Testis (tissue), 3 donors: ENCODE data around the gene CAMK2G. TPM values are rescaled to one million over a fixed set of nuclear protein-coding genes. Genes with fewer than 3 reads are reported as not detected.
A peak's percentile ranks its signal among the peaks of the same experiment; 100 is the strongest.

Experiments
- DNase-seq: peaks from one replicate; pipeline ENCODE4 v3.0.0-alpha.2; 2019
- H3K27ac ChIP-seq, 2 donors: fragments of 200-600 bp; sonication (generic); one replicate each; pipeline ENCODE4 v1.5.1; 2019
- H3K27me3 ChIP-seq: fragments of 200-600 bp; sonication (generic); one replicate; pipeline ENCODE4 v1.5.1; 2019
- H3K36me3 ChIP-seq: fragments of 200-600 bp; sonication (generic); one replicate; pipeline ENCODE4 v1.5.1; 2017; ENCODE audit warnings: low read depth; ENCODE audit errors: missing control alignments
- H3K4me1 ChIP-seq: fragments of 200-600 bp; sonication (generic); one replicate; pipeline ENCODE4 v1.5.1; 2019
- H3K4me3 ChIP-seq, 2 donors: fragments of 200-600 bp; sonication (generic); one replicate each; pipeline ENCODE4 v1.5.1; 2017 to 2019
- H3K9me3 ChIP-seq: fragments of 200-600 bp; sonication (generic); one replicate; pipeline ENCODE4 v1.5.1; 2017
- POLR2A ChIP-seq: fragments of 450-650 bp; IDR thresholded peaks from one replicate; pipeline ENCODE4 v1.6.1; 2017; ENCODE audit warnings: antibody characterized with exemption, mild to moderate bottlenecking, moderate library complexity
- WGBS, 2 donors: methylation state at CpG; one replicate each; pipeline ENCODE4 v1.1.5; 2018; 5-methylcytosine and 5-hydroxymethylcytosine counted together
- intact Hi-C: fragments of 100-400 bp; cut with DNase I; formaldehyde crosslinking; loops from one replicate; pipeline ENCODE4 v1.15.1; 2023; ENCODE audit warnings: low total_unique reads
- polyA plus RNA-seq: library from polyadenylated mRNA; stranded (reverse); fragments of 350-450 nt; fragmentation: Illumina TruSeq; extraction: RNeasy Lipid Tissue Mini Kit (QIAGEN cat#74804); gene quantifications from one replicate; pipeline ENCODE4 v1.2.3, GENCODE V29; 2014; ENCODE audit warnings: low read depth, low replicate concordance; ENCODE audit not compliant: insufficient read depth
- total RNA-seq, 2 donors: library from RNA; depleted of rRNA; stranded (reverse); fragments of >200 nt; gene quantifications; one replicate each; pipeline ENCODE4 v1.2.3, GENCODE V29; 2016
- TF ChIP-seq, protein P1 (sequence below), 3 experiments: fragments of 450-650 bp in 2 of 3; fragments of 200-600 bp in 1 of 3; sonication (generic) in 1 of 3; IDR thresholded peaks; one replicate each; pipeline ENCODE4 v1.5.1; 2016 to 2019; ENCODE audit warnings: antibody characterized with exemption in 3 of 3, mild to moderate bottlenecking in 2 of 3, moderate library complexity in 1 of 3

The CAMK2G gene
- total and polyA plus RNA-seq, 3 donors from 2014 or later, result 16.5 to 29.7 (median 25.4) TPM

DNA sequence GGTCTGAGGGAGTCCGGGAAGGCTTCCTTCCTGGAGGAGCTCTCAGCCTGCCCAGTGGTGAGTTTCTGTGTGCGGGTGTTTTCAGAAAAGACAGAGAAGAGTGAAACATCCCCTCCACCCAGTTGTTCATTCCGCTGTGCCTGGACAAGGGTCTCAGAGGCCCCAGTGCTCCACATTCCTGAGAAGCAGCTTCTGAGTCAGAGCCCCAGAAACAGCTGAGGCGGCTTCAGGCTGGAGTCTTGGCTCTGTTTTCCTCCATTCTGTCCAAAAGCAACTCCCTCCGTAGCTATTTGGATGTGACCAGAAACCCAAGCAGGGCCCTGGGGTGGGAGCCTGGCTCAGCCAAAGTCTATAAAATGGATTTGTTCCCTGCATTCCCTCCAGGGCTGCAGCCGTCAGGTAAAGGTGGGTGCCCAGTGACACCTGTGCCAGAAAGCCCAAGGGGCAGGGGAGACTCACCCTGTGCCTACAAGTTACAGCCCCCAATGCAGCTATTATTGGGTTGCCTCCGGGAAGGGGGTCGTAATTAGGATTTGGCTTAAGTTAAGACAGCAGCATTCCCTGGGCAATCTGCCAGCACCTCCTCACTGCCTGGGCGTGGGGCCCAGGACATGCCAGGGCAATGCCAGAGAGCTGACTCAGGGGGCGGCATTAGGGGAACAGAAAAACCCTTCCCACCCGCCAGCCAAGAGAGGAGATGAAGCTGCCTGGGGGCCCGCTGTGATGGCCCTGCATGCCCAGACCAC lies 13.1 kb upstream of the CAMK2G start:
- H3K9me3 ChIP-seq, result no peaks in the 10 kb centered on the region
- no peak overlapping the region for H3K4me3 ChIP-seq
- peak overlapping the region; percentile 21 to 50 for H3K27ac ChIP-seq
- intact Hi-C loops, result loop anchor here (10.0 kb wide), 1 partner anchor 47 kb away; no protein-coding TSS in a partner anchor
- H3K36me3 ChIP-seq, result no peaks in the 10 kb centered on the region
- H3K27me3 ChIP-seq, result no peaks in the 10 kb centered on the region
- TF ChIP-seq POLR2A, result no peak
- TF ChIP-seq, protein P1, sequence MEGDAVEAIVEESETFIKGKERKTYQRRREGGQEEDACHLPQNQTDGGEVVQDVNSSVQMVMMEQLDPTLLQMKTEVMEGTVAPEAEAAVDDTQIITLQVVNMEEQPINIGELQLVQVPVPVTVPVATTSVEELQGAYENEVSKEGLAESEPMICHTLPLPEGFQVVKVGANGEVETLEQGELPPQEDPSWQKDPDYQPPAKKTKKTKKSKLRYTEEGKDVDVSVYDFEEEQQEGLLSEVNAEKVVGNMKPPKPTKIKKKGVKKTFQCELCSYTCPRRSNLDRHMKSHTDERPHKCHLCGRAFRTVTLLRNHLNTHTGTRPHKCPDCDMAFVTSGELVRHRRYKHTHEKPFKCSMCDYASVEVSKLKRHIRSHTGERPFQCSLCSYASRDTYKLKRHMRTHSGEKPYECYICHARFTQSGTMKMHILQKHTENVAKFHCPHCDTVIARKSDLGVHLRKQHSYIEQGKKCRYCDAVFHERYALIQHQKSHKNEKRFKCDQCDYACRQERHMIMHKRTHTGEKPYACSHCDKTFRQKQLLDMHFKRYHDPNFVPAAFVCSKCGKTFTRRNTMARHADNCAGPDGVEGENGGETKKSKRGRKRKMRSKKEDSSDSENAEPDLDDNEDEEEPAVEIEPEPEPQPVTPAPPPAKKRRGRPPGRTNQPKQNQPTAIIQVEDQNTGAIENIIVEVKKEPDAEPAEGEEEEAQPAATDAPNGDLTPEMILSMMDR (IDR thresholded peaks at IDR 0.05), result no peak
- peak; percentile 64 for DNase-seq
- 28 to 29% methylated on average over 5 to 12 of the region's 12 CpGs for WGBS, 2 donors
- peaks cover 29% of the 10 kb centered on the region for H3K4me1 ChIP-seq

DNA sequence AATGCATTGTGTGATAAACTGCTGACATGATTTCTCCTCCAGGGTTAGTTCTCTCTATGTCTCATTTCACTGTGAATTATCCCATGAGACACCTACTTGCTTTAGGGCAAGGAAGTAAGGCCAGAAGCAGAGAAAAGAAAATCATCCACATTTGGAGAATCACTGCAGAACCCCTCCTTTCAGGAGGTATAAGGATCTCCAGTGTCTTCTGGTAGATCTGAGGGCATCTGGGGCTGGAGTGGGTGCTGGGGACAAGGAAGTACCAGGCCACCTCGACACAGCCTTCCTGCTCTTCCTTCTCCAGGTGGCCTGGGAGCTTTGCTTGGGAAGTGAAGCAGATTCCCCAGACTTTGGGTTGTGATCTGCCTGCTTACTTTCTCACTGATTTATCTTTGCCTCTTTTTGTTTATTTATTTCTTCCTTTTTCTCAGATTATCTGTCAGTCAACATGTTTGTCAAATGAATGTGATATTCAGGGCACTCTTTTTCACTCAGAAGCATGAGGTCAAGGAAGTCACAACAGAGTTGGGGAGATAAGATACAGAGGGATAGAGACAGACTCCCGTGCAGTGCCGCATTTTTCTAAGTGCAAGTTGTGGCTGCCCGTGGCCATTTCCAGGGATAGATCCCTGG lies 12.4 kb upstream of the CAMK2G start:
- intact Hi-C loops, result loop anchor here (10.0 kb wide), 1 partner anchor 48 kb away; no protein-coding TSS in a partner anchor
- TF ChIP-seq, protein P1 (IDR thresholded peaks at IDR 0.05), result no peak
- TF ChIP-seq POLR2A, result no peak
- 26 to 40% methylated on average over 4 of the region's 4 CpGs for WGBS, 2 donors
- peaks cover 29% of the 10 kb centered on the region for H3K4me1 ChIP-seq
- no peaks in the 10 kb centered on the region for H3K9me3 ChIP-seq
- H3K36me3 ChIP-seq, result no peaks in the 10 kb centered on the region
- no peak for DNase-seq
- no peaks in the 10 kb centered on the region for H3K27me3 ChIP-seq
- no peak overlapping the region for H3K4me3 ChIP-seq
- H3K27ac ChIP-seq, result peak overlapping the region; percentile 21 to 50

- DNase-seq, result peak; percentile 81
- 24 to 71% methylated on average over 2 to 5 of the region's 5 CpGs for WGBS, 2 donors
- Histone ChIP-seq H3K27ac (no peak overlapping the region), H3K4me1 (peaks cover 29% of the 10 kb centered on the region), H3K9me3 (no peaks in the 10 kb centered on the region), H3K36me3 (no peaks in the 10 kb centered on the region), H3K27me3 (no peaks in the 10 kb centered on the region), H3K4me3 (no peak overlapping the region)
- intact Hi-C loops, result loop anchor here (10.0 kb wide), 1 partner anchor 49 kb away; no protein-coding TSS in a partner anchor
- TF ChIP-seq POLR2A, result no peak
- TF ChIP-seq, protein P1 (IDR thresholded peaks at IDR 0.05), result peak; percentile 72 to 77 (median 73)
Measured at GRCh38 chr10:73886085-73886529, 11.8 kb upstream of the CAMK2G start.

DNA sequence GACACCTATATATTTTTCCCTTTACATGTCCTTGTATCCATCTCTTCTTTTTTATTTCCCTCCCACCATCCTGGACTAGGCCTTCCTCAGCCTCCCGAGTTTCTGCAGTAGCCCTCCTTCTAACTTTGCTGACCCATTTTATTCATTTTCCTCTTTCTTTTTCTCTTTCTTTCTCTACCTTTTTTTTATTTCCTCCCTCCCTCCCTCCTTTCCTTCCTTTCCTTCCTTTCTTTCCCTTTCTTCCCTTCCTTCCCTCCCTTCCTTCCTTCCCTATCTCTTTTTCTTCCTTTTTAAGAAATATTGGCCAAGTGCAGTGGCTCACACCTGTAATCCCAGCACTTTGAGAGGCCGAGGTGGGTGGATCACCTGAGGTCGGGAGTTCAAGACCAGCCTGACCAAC lies 9.7 kb upstream of the CAMK2G start:
- Histone ChIP-seq H3K9me3 (no peaks in the 10 kb centered on the region), H3K27me3 (no peaks in the 10 kb centered on the region), H3K36me3 (no peaks in the 10 kb centered on the region), H3K4me3 (no peak overlapping the region), H3K4me1 (peaks cover 28% of the 10 kb centered on the region), H3K27ac (no peak overlapping the region)
- DNase-seq, result no peak
- 73 to 87% methylated on average over 3 of the region's 3 CpGs for WGBS, 2 donors
- TF ChIP-seq, protein P1 (IDR thresholded peaks at IDR 0.05), result no peak
- intact Hi-C loops, result loop anchor here (10.0 kb wide), 1 partner anchor 51 kb away; no protein-coding TSS in a partner anchor
